Activated CD8-positive, alpha-beta memory T cell treated with anti-CD3 and anti-CD28 coated beads for 4 hours (primary cell): ENCODE data around the gene CREB3L1.

ENCODE experiments used
- DNase-seq, 2 donors: peaks; one replicate each; pipeline ENCODE4 v3.0.0-alpha.2; 2020; ENCODE audit warnings: low read depth in 2 of 2

The CREB3L1 gene

GRCh38 chr11:46277622-46278386 is at the start of gene CREB3L1:
CREB3L1 (plus strand) TSS chr11:46277662; CDS start chr11:46278112, 450 bp downstream.
- DNase-seq, result no peak

GRCh38 chr11:46229230-46229629 is 48.2 kb upstream of the CREB3L1 start:
- DNase-seq, result no peak

- no peak for DNase-seq
Measured at GRCh38 chr11:46234311-46234710, 43.2 kb upstream of the CREB3L1 start.

- DNase-seq, result no peak
Measured at GRCh38 chr11:46235777-46236688, 41.4 kb upstream of the CREB3L1 start.

GRCh38 chr11:46236918-46237247 is 40.6 kb upstream of the CREB3L1 start:
- no peak for DNase-seq

- peak; percentile 14 to 23 for DNase-seq
Measured at GRCh38 chr11:46237248-46238077, 40.0 kb upstream of the CREB3L1 start.

- DNase-seq, result peak; percentile 33 to 45
Measured at GRCh38 chr11:46238078-46238966, 39.1 kb upstream of the CREB3L1 start.

GRCh38 chr11:46238967-46239800 is 38.3 kb upstream of the CREB3L1 start:
- peak; percentile 52 to 62 for DNase-seq

- DNase-seq, result no peak
Measured at GRCh38 chr11:46239801-46240061, 37.7 kb upstream of the CREB3L1 start.

GRCh38 chr11:46240371-46240770 is 37.1 kb upstream of the CREB3L1 start:
- DNase-seq, result no peak

GRCh38 chr11:46240861-46241260 is 36.6 kb upstream of the CREB3L1 start:
- no peak for DNase-seq

- no peak for DNase-seq
Measured at GRCh38 chr11:46242041-46242951, 35.2 kb upstream of the CREB3L1 start.

- DNase-seq, result peak; percentile 75 to 80
Measured at GRCh38 chr11:46242952-46243795, 34.3 kb upstream of the CREB3L1 start.

GRCh38 chr11:46243796-46244109 is 33.7 kb upstream of the CREB3L1 start:
- no peak for DNase-seq

- no peak for DNase-seq
Measured at GRCh38 chr11:46246521-46246920, 30.9 kb upstream of the CREB3L1 start.

- DNase-seq, result no peak
Measured at GRCh38 chr11:46247090-46247489, 30.4 kb upstream of the CREB3L1 start.

GRCh38 chr11:46247659-46248058 is 29.8 kb upstream of the CREB3L1 start:
- DNase-seq, result no peak

GRCh38 chr11:46248289-46249102 is 29.0 kb upstream of the CREB3L1 start:
- no peak for DNase-seq
